HCT116 (cell line): ENCODE data around the gene CKS2. TPM values are rescaled to one million over a fixed set of nuclear protein-coding genes. Genes with fewer than 3 reads are reported as not detected.

Experiments
- ATAC-seq: fragments of 200-7000 bp; cut with Tn5 transposase; 2 replicates; pipeline ENCODE4 v1.9.1; 2020; ENCODE audit warnings: mild to moderate bottlenecking, moderate library complexity
- BruUV-seq: library from RNA; stranded (reverse); fragments of 400-500 nt; replicated peaks from 2 replicates; lab custom pipeline; 2021; lab: Mats Ljungman, UMichigan
- CTCF ChIA-PET: fragments of 300-600 bp; sonication (Branson Sonifier 250); formaldehyde crosslinking; loops from one replicate; lab custom pipeline; 2021; ENCODE audit warnings: antibody characterized with exemption; lab: Charles Lee
- POLR2A ChIA-PET: fragments of 300-600, 350-600 bp; sonication (Branson Sonifier 250); formaldehyde crosslinking; loops from one replicate; lab custom pipeline; 2021; ENCODE audit warnings: antibody characterized with exemption; lab: Charles Lee
- RAD21 ChIA-PET, 2 experiments: fragments of 300-600 bp; sonication (Branson Sonifier 250); formaldehyde crosslinking; loops; one replicate each; lab custom pipeline; 2023; ENCODE audit warnings: low total read pairs in 2 of 2; ENCODE audit not compliant: uncharacterized antibody in 2 of 2, unreplicated experiment in 2 of 2, low non-redundant PET in 1 of 2; lab: Charles Lee
- DNase-seq: peaks from one replicate; pipeline ENCODE4 v3.0.0-alpha.2; 2010; ENCODE audit warnings: low read depth, low spot score
- H2AFZ ChIP-seq: fragments of 200-600 bp; shearing (Covaris generic), sonication (generic); 2 replicates; pipeline ENCODE4 v1.6.1; 2017; ENCODE audit warnings: low read depth, mixed run types, mixed read lengths, antibody characterized with exemption, low read length; ENCODE audit not compliant: poor library complexity, severe bottlenecking
- H3K27ac ChIP-seq: 2 replicates; pipeline ENCODE4 v1.5.1; 2012; ENCODE audit warnings: low read depth, low read length
- H3K27me3 ChIP-seq: fragments of 200-600 bp; sonication (generic); 2 replicates; pipeline ENCODE4 v1.6.1; 2016; ENCODE audit warnings: mixed run types, low read length, mixed read lengths; ENCODE audit not compliant: insufficient read depth
- H3K36me3 ChIP-seq, 2 experiments: fragments of 200-500 bp in 1 of 2; fragments of 200-600 bp in 1 of 2; sonication (Bioruptor generic) in 1 of 2; sonication (generic) in 1 of 2; 2 replicates each; pipeline versions ENCODE4 v1.5.1 to v1.6.1; 2014 to 2016; ENCODE audit warnings: low read length in 2 of 2, inconsistent platforms in 1 of 2, mixed read lengths in 1 of 2, mixed run types in 1 of 2; ENCODE audit not compliant: insufficient read depth in 2 of 2, control insufficient read depth in 1 of 2
- H3K4me1 ChIP-seq, 2 experiments: fragments of 200-600 bp in 1 of 2; sonication (generic) in 1 of 2; 2 replicates each; pipeline versions ENCODE4 v1.5.1 to v1.6.1; 2012 to 2017; ENCODE audit warnings: low read length in 2 of 2, inconsistent platforms in 1 of 2, mild to moderate bottlenecking in 1 of 2, mixed read lengths in 1 of 2, mixed run types in 1 of 2, moderate library complexity in 1 of 2; ENCODE audit not compliant: insufficient read depth in 2 of 2, control insufficient read depth in 1 of 2
- H3K4me2 ChIP-seq: fragments of 200-600 bp; sonication (generic); 2 replicates; pipeline ENCODE4 v1.6.1; 2017; ENCODE audit warnings: mixed run types, low read length, mixed read lengths
- H3K4me3 ChIP-seq, 2 experiments: fragments of 200-600 bp in 1 of 2; sonication (generic) in 1 of 2; replicated peaks in 1 of 2; 2 replicates each; pipeline ENCODE4 v1.5.1; 2011 to 2016; ENCODE audit warnings: low read length in 2 of 2, control low read depth in 1 of 2, low read depth in 1 of 2, mild to moderate bottlenecking in 1 of 2, mixed read lengths in 1 of 2, mixed run types in 1 of 2
- H3K79me2 ChIP-seq: fragments of 200-600 bp; sonication (generic); 2 replicates; pipeline ENCODE4 v1.6.1; 2017; ENCODE audit warnings: mild to moderate bottlenecking, mixed run types, low read length, moderate library complexity, mixed read lengths; ENCODE audit not compliant: insufficient read depth
- H3K9ac ChIP-seq: fragments of 200-600 bp; sonication (generic); 2 replicates; pipeline ENCODE4 v1.6.1; 2016; ENCODE audit warnings: low read length, mixed read lengths
- H3K9me2 ChIP-seq: fragments of 200-600 bp; sonication (generic), shearing (Covaris generic); 2 replicates; pipeline ENCODE4 v1.6.1; 2017; ENCODE audit warnings: mixed run types, mild to moderate bottlenecking, moderate library complexity; ENCODE audit not compliant: insufficient read depth
- H3K9me3 ChIP-seq, 2 experiments: fragments of 200-500 bp in 1 of 2; fragments of 200-600 bp in 1 of 2; sonication (Bioruptor generic) in 1 of 2; sonication (generic) in 1 of 2; 2 replicates each; pipeline ENCODE4 v1.6.1; 2014 to 2017; ENCODE audit warnings: low read length in 2 of 2, mixed read lengths in 2 of 2, inconsistent platforms in 1 of 2, low read depth in 1 of 2, mild to moderate bottlenecking in 1 of 2, mixed run types in 1 of 2, moderate library complexity in 1 of 2; ENCODE audit not compliant: control insufficient read depth in 1 of 2, insufficient read depth in 1 of 2
- H4K20me1 ChIP-seq: fragments of 200-600 bp; sonication (generic), shearing (Covaris generic); 2 replicates; pipeline ENCODE4 v1.6.1; 2017; ENCODE audit warnings: mixed run types, mild to moderate bottlenecking, moderate library complexity; ENCODE audit not compliant: insufficient read depth
- ATF3 ChIP-seq: IDR thresholded peaks from 2 replicates; pipeline ENCODE4 v1.6.1; 2012
- CBX3 ChIP-seq: IDR thresholded peaks from 2 replicates; pipeline ENCODE4 v1.6.1; 2012; ENCODE audit warnings: low read depth
- CEBPB ChIP-seq: IDR thresholded peaks from 2 replicates; pipeline ENCODE4 v1.6.1; 2012; ENCODE audit warnings: low read depth
- EGR1 ChIP-seq: IDR thresholded peaks from 2 replicates; pipeline ENCODE4 v1.6.1; 2012; ENCODE audit warnings: low read depth
- ELF1 ChIP-seq: IDR thresholded peaks from 2 replicates; pipeline ENCODE4 v1.6.1; 2012; ENCODE audit warnings: low read depth, borderline replicate concordance
- EZH2 ChIP-seq: fragments of 200-600 bp; sonication (generic); IDR thresholded peaks from 2 replicates; pipeline ENCODE4 v1.6.1; 2017; ENCODE audit warnings: antibody characterized with exemption, mixed run types
- EZH2phosphoT487 ChIP-seq: fragments of 200-600 bp; IDR thresholded peaks from 2 replicates; pipeline ENCODE4 v1.6.1; 2018; ENCODE audit warnings: antibody characterized with exemption, borderline replicate concordance
- JUND ChIP-seq: IDR thresholded peaks from 2 replicates; pipeline ENCODE4 v1.6.1; 2012
- MAX ChIP-seq: IDR thresholded peaks from 2 replicates; pipeline ENCODE4 v1.6.1; 2012
- POLR2A ChIP-seq: IDR thresholded peaks from 2 replicates; pipeline ENCODE4 v1.7.0; 2011; ENCODE audit warnings: borderline replicate concordance; ENCODE audit not compliant: insufficient read depth, insufficient read length; ENCODE audit errors: extremely low read depth
- POLR2AphosphoS5 ChIP-seq: IDR thresholded peaks from 2 replicates; pipeline ENCODE4 v1.6.1; 2011; ENCODE audit warnings: mild to moderate bottlenecking, low read depth, low read length, moderate library complexity
- RAD21 ChIP-seq: IDR thresholded peaks from 2 replicates; pipeline ENCODE4 v1.6.1; 2012; ENCODE audit warnings: low read depth, mild to moderate bottlenecking
- REST ChIP-seq: IDR thresholded peaks from 2 replicates; pipeline ENCODE4 v1.6.1; 2012; ENCODE audit warnings: low read depth
- SIN3A ChIP-seq: IDR thresholded peaks from 2 replicates; pipeline ENCODE4 v1.6.1; 2012; ENCODE audit warnings: low read depth
- SP1 ChIP-seq: IDR thresholded peaks from 2 replicates; pipeline ENCODE4 v1.6.1; 2012; ENCODE audit warnings: low read depth
- TCF7L2 ChIP-seq: IDR thresholded peaks from 2 replicates; pipeline ENCODE4 v1.7.0; 2011; ENCODE audit warnings: borderline replicate concordance, inconsistent platforms; ENCODE audit not compliant: insufficient read depth, insufficient read length; ENCODE audit errors: extremely low read depth
- ZFX ChIP-seq: fragments of 450-650 bp; IDR thresholded peaks from 2 replicates; pipeline ENCODE4 v1.6.1; 2017
- ZNF274 ChIP-seq: fragments of 200-500 bp; sonication (Bioruptor generic); IDR thresholded peaks from 2 replicates; pipeline ENCODE4 v1.6.1; 2014; ENCODE audit warnings: mild to moderate bottlenecking, low read depth, low read length, inconsistent platforms
- intact Hi-C: fragments of 100-400 bp; cut with micrococcal nuclease; formaldehyde crosslinking; loops from 2 replicates; pipeline ENCODE4 v1.10.0; 2022
- microRNA-seq: library from miRNA; unstranded; fragments of <30 nt; microRNA quantifications from one replicate; pipeline ENCODE4, GENCODE V29; 2016; ENCODE audit warnings: borderline number of aligned reads
- total RNA-seq: library from RNA; stranded (reverse); gene quantifications from one replicate; pipeline ENCODE4 v1.2.1, GENCODE V29; 2021; ENCODE audit not compliant: unreplicated experiment

Gene CKS2
- total RNA-seq, 1 experiment from 2014 or later: 242 TPM

GRCh38 chr9:89365532-89365912 is 54.5 kb downstream of the CKS2 start:
- ATAC-seq (no peak), DNase-seq (no peak)
- intact Hi-C loops: no loop called here
- no TSS peak for BruUV-seq
- ChIA-PET CTCF (no interaction called here), POLR2A (no interaction called here), RAD21 (no interaction called here)
- Histone ChIP-seq H3K4me1 (no peaks in the 10 kb centered on the region), H3K9me3 (no peaks in the 10 kb centered on the region), H3K9me2 (no peaks in the 10 kb centered on the region), H3K27me3 (no peaks in the 10 kb centered on the region), H3K79me2 (no peaks in the 10 kb centered on the region), H4K20me1 (no peaks in the 10 kb centered on the region), H3K4me2 (no peak overlapping the region), H3K4me3 (no peak overlapping the region), H3K36me3 (peaks cover 4 to 11% of the 10 kb centered on the region in 2 experiments; a peak in 3 of 4 replicates), H2AFZ (no peak overlapping the region), H3K9ac (no peak overlapping the region), H3K27ac (no peak overlapping the region)
- TF ChIP-seq EGR1: no peak
- TF ChIP-seq SIN3A: no peak
- TF ChIP-seq TCF7L2: no peak
- no peak for TF ChIP-seq POLR2AphosphoS5
- TF ChIP-seq ZNF274: no peak
- TF ChIP-seq EZH2: no peak
- no peak for TF ChIP-seq SP1
- TF ChIP-seq CEBPB: no peak
- no peak for TF ChIP-seq ELF1
- no peak for TF ChIP-seq JUND
- TF ChIP-seq CBX3: no peak
- no peak for TF ChIP-seq POLR2A
- TF ChIP-seq REST: no peak
- no peak for TF ChIP-seq MAX
- no peak for TF ChIP-seq EZH2phosphoT487
- TF ChIP-seq ATF3: no peak
- no peak for TF ChIP-seq RAD21
- TF ChIP-seq ZFX: no peak

Small RNA genes lying within 50 kb of the gene (microRNA-seq; reads per million reads assigned to microRNA genes)
- not detected for gene MIR3153

Other genes starting within 250 kb of the CKS2 start
- 0.27 TPM for gene SHC3, start 132.4 kb upstream of the CKS2 start, total RNA-seq
- 41.6 TPM for gene SECISBP2, start 7.3 kb downstream of the CKS2 start, total RNA-seq
- 32.0 TPM for gene SEMA4D, start 186.9 kb downstream of the CKS2 start, total RNA-seq